HG03108 (cell line): ENCODE measurements around the gene DMAC2.
"Not testable (repeated sequence)": the region's sequence is repeated elsewhere in the genome, so short reads cannot be mapped to it uniquely, and the experiment has no call there.

Experiments
- ATAC-seq: cut with Tn5 transposase; IDR thresholded peaks from one replicate; pipeline ENCODE4 v1.9.1; 2021; ENCODE audit warnings: moderate library complexity; ENCODE audit not compliant: unreplicated experiment

DMAC2 gene

DNA sequence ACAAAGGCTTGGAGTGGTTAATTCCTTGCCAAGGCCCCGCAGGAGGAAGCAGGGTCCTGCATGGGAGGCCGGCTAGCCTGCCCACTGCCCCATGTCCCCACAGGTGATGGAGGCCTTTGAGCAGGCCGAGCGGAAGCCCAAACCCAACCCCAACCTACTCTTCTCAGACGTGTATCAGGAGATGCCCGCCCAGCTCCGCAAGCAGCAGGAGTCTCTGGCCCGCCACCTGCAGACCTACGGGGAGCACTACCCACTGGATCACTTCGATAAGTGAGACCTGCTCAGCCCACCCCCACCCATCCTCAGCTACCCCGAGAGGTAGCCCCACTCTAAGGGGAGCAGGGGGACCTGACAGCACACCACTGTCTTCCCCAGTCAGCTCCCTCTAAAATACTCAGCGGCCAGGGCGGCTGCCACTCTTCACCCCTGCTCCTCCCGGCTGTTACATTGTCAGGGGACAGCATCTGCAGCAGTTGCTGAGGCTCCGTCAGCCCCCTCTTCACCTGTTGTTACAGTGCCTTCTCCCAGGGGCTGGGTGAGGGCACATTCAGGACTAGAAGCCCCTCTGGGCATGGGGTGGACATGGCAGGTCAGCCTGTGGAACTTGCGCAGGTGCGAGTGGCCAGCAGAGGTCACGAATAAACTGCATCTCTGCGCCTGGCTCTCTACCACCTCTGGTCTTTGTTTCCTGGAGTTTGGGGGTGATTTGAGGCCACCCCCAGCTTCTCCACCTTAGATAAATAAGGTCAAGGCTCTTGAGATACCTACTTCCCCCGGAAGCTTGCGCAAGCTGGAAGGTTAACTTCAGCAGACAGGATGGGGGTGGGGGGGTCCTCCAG lies 15.2 kb downstream of the DMAC2 start:
- ATAC-seq = no peak

DNA sequence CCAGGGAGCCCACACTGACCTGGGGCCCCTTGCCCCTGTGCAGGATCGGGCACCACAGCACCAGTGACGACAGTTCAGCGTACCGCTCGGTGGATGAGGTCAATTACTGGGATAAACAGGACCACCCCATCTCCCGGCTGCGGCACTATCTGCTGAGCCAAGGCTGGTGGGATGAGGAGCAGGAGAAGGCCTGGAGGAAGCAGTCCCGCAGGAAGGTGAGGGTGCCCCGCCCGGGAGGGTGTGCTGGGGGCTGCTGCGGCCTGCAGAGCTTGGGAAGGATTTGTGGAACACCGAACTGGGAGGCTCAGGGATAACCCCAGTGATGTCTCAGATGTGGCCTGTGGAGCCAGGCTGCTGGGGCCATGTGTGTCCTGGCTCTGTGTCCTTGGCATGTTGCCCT lies 16.8 kb downstream of the DMAC2 start:
- ATAC-seq = no peak

DNA sequence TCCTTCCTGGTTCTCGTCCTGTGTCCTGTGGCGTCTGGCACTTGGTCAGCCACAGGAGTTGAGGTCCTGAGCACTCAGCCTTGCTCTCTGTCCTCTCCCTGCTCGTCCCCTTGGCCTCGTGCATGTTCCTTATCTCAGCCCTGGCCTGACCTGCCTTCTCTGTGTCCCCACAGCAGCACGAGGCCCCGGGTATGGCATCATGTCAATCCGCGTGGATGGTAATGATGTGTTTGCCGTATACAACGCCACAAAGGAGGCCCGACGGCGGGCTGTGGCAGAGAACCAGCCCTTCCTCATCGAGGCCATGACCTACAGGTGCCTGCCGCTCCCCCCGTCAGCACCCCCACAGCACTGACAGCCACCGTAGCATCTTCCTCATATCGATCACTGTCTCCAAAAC lies 17.3 kb downstream of the DMAC2 start:
- ATAC-seq = no peak

DNA sequence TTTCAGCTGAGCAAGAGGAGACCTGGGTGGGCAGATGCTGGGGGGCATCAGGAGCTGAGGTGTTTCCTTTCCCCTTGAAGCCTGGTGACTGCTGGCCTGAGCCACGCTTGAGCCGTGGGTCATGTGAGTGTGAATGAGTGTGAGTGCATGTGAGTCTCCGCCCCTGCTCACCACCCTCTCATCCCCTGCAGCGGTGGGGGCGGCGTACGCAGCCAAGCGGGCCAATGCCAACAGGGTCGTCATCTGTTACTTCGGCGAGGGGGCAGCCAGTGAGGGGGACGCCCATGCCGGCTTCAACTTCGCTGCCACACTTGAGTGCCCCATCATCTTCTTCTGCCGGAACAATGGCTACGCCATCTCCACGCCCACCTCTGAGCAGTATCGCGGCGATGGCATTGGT lies 17.7 kb downstream of the DMAC2 start:
- ATAC-seq = no peak

DNA sequence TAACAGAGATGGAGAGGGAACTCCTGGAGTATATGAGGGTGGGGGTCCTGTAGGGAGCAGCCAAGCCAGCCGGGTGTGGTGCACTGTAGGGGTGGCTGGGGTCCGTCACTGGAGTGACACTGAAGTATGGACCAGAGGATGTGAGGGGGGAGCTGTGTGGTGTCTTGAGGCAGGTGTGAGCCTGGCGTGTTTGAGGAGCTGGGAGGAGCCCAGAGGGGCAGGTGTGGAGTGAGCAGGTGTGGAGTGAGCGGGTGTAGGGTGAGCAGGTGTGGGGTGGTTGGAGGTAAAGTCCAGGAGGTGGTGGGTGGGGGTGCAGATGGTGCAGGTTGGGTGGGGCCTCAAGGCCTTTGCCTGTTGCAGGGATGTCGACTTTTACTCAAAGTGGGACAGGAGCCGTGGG lies 18.4 kb downstream of the DMAC2 start:
- ATAC-seq = no peak

DNA sequence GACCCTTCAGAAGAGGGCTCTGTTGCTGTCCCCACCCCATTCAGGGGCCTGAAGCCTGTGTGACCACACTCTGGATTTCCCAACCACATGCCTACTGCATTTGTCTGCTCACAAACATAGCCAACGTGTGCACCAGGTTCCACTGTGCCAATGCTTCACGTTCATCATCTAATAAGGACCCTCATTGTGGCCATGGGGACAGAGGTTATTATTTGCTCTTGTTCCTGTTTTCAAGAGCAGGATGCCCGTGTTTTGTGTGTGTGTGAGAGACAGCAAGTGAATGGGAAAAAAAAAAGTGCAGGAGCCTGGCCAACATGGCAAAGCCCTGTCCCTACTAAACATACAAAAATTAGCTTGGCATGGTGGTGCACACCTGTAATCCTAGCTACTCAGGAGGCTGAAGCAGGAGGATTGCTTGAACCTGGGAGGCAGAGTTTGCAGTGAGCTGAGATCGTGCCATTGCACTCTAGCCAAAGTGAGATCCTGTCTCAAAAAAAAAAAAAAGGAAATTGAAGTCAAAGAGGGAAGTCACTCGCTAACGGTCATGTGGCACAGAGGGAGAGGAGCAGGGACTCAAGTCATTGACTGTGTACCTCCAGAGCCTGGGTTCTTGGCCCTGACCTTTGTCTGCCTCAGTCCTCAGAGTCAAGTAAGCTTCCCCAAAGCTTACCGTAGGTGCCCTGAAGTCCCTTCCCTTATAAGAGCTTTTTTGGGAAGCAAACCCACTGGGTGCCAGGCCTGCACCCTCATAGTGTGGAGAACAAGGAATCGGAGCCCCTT lies 19.4 kb downstream of the DMAC2 start:
- ATAC-seq = no peak

DNA sequence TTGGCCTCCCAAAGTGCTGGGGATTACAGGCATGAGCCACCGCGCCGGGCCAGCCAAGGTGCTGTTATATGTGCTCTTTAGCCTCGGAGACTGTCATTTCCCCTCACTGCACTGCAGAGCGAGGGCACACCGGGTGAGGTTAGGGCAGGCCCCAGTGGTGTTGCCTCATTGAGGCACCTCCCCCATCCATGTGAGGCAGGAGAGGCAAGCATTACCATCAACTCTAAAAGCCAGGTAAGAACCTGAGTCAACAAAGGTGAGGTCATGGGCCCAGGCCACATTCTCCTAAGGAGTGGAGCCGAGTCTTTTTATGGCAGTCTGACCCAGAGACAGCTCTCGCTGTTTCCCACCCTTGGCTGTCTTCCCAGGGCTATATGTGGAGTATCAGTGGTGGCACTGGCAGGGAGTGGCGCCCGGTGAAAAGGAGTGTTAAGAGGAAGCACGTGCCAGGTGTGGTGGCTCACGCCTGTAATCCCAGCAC lies 23.5 kb downstream of the DMAC2 start:
- no peak for ATAC-seq

DNA sequence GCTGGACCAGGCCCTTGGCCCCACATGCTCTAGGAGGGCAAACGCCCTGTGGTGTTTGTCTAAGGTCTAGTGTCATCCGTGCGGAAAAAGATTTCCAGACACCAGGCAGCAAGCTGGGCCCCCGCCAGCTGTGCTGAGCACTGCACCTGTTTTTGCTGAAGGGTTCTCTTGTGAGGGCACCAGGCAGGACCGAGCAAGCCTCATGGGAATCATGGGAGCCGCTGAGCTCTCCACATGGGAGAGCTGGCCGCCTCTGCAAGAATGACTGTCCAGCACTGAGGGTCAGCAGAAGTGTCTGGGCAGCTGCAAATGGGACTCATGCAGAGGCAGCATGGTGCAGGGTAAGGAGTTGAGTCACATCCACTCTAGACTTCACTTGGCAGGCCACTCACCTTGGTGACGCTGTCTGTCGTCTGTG lies 24.5 kb downstream of the DMAC2 start:
- no peak for ATAC-seq

DNA sequence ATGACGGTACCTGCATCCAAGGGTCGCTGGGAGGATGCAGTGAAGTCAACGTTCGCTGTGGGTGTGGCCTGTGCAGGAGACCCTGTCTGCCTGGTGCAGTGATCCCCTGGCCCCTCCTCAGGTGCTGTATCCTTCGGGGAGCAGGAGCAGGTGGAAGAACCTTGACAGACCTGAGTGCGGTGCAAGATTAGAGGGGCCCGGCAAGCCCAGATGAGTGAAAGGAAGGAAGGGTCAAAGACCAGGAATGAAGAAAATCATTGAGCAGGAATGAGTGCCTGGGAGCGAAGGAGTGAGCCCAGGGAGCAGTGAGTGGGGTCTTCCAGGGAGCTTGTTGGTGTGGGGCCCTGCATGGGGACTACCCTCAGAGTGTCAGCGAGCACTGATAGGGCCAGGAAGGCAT lies 25.3 kb downstream of the DMAC2 start:
- no peak for ATAC-seq

DNA sequence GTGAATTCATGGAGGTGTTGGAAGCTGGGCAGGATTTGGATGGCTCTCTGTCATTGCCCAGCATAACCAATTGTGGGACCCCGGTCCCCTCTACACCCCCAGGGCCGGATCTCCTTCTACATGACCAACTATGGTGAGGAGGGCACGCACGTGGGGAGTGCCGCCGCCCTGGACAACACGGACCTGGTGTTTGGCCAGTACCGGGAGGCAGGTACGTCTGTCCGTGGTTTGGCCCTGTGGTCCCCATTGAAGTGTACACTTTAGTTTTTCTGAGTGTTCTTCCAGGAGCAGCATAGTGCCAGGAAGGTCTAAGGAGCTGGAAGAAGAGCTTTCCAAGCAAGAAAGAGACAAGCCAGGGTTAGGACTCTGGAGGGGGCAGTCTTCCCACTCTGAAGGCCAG lies 25.8 kb downstream of the DMAC2 start:
- no peak for ATAC-seq

DNA sequence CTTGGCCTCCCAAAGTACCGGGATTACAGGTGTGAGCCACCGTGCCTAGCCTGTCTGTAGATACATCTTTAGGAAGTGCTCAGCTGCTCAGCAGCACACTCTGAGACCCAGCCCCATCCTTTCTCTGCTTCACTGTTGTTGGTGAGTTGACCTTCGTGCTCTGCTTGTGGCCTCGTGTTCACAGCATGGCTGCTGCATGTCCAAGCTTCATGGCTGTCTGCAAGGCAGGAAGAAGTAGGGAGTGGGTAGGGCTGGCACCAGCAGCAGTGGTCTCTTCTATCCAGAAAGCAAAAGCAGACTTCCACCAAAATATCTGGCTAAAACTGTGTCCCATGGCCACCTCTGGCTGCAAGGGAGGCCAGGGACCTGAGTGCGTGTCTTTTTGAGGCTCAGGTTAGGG lies 26.8 kb downstream of the DMAC2 start:
- ATAC-seq = no peak

DNA sequence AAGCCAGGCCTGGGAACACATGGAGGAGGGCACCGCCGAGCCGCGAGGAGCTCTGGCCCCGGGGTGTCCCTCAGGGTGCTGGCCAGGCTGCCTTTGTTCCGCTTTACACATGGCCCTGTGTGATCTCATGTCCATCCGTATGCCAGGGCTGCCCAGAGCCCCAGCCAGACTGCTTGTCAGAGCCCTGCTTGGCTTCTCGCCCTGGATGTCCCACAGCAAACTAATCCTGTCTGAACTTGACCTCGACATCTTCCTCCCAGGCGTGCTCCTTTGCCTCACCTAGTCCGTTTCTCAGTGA lies 27.8 kb downstream of the DMAC2 start:
- ATAC-seq = no peak

DNA sequence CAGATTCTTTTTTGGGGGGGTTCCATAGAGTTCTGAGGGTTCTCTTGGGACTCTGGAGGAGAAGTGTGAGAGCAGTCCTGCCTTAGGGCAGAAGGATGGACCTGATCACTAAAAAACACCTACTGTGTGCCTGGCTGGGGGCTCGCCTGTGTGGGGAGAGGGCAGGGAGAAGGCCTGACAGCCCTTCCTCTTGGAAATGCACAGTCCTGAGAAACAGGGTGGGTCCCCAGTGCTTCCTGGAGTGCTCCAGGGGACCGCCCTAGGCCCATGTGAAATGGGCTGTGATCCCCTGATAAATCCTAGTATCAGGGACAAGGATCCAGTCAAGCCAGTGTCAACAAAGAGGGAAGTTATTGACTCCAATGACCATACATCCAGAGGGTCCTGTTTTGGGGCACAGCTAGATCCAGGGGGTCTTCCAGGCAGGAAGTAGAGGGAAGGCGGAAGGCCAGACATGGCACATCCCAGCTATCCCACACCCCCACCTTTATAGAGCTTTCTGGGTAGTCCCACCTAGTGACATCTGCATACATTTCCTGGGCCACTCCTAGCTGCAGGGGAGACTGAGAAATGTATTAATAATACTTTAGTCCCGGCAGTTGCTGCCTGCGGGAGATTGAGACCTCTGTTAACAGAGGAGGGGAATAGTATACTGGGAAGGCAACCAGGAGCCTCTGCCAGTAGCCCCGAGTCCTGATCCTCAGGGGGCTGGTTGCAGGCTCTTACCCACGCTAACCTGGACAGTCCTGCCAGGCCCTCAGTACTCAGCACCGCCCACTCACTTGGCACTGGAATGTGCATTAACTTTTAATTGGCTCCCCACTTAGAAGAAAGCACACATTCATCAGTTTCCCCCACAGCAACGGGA lies 28.4 kb downstream of the DMAC2 start:
- ATAC-seq = no peak

DNA sequence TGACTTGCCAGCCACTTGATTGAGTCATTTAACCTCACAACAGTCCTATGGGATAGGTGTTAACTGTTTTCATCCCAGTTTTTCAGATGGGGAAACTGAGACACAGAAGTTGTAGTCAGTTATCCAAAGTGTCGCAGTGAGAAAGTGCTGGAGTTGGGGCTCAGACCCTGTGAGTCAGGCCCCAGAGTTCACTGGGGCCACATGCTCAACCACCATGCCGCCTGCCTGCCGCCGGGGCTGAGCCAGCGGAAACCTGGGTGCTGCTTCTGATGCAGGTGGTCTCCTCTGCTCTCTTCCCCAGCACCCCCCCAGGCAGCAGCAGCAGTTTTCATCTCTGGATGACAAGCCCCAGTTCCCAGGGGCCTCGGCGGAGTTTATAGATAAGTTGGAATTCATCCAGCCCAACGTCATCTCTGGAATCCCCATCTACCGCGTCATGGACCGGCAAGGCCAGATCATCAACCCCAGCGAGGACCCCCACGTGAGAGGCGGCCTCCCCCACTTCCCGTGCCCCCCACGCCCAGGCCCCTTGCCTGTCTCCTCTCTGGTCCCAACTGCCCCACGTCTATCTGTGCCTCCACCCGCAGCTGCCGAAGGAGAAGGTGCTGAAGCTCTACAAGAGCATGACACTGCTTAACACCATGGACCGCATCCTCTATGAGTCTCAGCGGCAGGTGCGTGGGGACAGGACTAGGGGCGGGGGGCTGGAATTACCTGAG lies 29.2 kb downstream of the DMAC2 start:
- ATAC-seq = no peak

DNA sequence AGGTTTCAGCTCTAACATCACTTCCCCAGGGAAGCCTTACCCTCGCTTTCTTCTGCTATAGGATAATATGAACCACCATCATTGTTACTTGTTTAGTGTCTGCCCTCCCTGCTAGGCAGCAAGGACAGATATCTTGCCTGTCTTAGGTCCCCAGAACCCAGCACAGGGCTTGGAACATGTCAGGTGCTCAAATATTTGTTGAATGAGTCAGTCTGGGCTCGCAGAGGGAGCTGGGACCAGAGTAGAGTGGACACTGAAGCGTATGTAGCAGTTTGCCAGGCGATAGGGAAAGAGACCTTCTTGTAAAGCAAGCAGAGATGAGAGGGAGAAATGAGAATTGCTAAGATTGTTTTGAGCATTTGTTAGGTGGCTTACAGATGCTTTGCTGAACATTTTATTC lies 30.4 kb downstream of the DMAC2 start:
- no peak for ATAC-seq

DNA sequence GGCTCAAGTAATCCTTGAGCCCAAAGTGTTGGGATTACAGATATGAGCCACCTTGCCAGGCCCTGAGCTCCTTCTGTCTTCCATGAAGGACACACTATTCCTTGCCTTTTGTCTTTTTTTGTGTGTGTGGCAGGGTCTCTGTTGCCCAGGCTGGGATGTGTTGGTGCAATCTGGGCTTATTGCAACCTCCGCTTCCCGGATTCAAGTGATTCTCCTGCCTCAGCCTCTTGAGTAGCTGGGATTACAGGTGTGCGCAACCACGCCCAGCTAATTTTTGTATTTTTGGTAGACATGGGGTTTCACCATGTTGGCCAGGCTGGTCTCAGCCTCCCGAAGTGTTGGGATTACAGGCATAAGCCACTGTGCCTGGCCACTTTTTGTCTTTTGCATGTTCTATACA lies 30.9 kb downstream of the DMAC2 start:
- ATAC-seq = not testable (repeated sequence)

DNA sequence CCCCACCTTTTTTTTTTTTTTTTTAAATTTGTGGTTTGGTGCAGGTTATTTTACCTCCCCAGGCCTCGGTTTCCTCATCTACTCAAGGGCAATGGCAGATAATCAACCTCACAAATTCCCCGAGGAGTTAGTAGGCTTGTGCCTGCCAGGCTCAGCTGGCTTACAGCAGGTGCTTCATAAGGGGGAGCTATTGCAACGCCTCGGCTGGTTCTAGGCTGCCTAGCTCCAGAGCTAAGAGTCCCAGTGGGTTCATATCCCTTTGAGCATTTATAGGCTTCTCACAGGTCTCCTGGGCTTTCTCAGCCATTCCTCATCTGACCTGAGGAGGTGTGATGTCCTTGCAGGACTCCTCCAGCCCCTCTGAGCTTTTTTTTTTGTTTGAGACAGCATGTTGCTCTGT lies 31.5 kb downstream of the DMAC2 start:
- no peak for ATAC-seq

DNA sequence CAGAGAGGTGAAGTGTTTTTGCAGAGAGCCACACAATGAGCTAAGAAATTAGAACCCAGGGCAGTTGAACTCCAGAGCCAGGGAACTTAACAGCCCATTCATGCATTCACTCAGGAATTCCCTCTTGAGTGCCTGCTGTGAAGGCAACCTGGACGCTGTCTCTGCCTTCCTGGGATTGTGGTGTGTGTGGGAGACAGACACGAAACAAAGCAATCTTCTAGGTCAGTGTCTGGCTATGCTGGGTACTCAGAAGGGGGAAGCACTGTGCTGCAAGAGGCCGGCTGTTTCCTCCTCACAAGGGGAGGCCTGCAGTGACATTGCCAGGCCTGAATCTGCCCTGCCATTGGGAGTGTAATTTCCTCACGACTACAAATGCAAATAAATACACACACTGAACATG lies 32.4 kb downstream of the DMAC2 start:
- ATAC-seq = no peak

DNA sequence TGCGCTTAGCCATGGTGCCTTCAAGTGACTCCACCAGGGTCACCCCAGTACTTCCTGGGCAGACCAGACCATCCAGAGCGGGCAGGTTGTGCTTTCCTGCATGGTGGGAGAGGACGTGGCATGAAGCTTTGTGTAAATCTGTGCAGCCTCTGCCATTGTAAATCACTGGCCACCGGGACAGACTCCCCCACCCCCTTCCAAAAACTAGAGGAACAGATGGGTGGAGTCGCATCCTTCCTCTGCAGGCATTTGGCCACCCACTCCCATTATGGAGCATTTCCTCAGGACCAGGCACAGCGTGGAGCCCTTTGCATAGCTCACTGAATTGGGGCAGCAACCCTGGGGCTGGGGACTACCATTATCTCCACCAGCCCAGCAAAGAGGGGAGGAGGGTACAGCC lies 33.9 kb downstream of the DMAC2 start:
- no peak for ATAC-seq

DNA sequence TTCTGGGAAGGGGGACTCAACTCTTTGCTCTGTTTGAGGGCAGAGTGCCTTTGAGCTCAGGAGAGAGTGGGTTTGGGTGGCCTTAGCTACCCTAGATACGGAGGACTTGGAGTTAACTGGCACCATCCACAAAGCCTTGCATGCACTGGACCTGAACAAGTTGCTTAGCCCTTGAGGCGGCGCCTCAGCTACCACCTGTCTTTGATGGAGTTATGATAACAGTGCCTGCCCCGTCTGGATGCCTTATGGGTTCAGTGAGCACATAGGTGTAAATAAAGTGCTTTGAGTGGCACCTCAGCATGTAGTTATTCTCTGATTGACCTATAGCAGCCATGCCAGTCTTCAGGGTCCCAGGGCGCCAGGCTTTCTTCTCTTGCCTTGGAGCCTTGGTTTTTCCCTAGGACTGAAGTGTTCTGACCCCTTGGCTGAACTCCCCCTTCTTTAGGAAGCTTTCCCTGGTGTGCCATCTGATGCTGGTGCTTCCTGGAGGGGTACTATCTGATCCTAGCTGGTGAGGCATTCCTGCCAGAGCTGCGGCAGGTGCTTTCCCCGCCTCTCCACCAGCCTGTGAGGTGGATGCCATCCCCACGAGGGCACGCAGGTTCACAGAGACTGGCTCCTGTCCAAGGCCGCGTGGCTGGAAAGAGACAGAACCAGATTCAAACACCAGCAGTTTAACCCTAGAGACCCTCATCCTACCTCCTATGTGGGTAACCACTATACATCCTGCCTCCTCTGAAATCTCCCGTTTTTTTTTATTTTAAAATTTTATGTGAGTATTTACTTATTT lies 36.3 kb downstream of the DMAC2 start:
- no peak for ATAC-seq
